A673 (cell line): ENCODE results near the gene THSD8.

Experiments
- CTCF ChIP-seq: fragments of 300-800, 200-600 bp; sonication (generic); conservative IDR thresholded peaks from 2 replicates; pipeline ENCODE4 v1.5.1; 2017; ENCODE audit warnings: low read depth, mild to moderate bottlenecking, antibody characterized with exemption, low read length, moderate library complexity, mixed read lengths
- EZH2 ChIP-seq: fragments of 200-600 bp; sonication (generic); IDR thresholded peaks from 2 replicates; pipeline ENCODE4 v1.6.1; 2017; ENCODE audit warnings: borderline replicate concordance, low read depth, mild to moderate bottlenecking, mixed read lengths, antibody characterized with exemption, low read length; ENCODE audit not compliant: poor library complexity, severe bottlenecking

GRCh38 chr19:12783849-12784393 is 17.9 kb upstream of the THSD8 start:
- no peak for TF ChIP-seq CTCF
- TF ChIP-seq EZH2 = no peak
